ENCODE measurements around the gene TNRC6B. TPM values are rescaled to one million over a fixed set of nuclear protein-coding genes. Genes with fewer than 3 reads are reported as not detected.

The TNRC6B gene
- total RNA-seq, 1 donor, result 89.7 TPM

DNA sequence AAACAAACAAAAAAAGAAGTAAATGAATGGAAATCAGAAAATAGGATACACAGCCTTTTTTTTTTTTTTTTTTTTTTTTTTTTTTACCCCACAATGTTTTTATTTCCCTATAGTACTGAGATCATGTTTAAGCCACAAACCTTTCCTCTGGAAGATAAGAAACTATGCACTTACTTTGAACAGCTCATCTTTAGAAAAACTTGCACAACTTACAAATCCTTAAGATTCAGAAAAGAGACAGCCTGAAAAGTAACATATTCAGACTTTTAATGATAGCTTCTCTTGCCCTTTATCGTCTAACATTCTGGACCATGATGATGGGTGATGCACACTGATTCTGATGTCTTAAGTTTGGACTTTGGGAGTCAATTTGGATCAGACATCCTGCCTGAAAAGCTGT is 80.3 kb downstream of the TNRC6B start:
- no peaks in the 10 kb centered on the region for H3K9me3 ChIP-seq (ENCODE audit: low read depth, low read length)
- no peak overlapping the region for H3K4me3 ChIP-seq (ENCODE audit: low read length)
- no peaks in the 10 kb centered on the region for H3K27me3 ChIP-seq (ENCODE audit: insufficient read depth, low read length)
- peaks cover 7% of the 10 kb centered on the region for H3K4me1 ChIP-seq (ENCODE audit: insufficient read depth, low read length)

GRCh38 chr22:40258501-40258915 is 80.8 kb downstream of the TNRC6B start:
- Histone ChIP-seq H3K4me1 (ENCODE audit: insufficient read depth, low read length) (peaks cover 12% of the 10 kb centered on the region), H3K4me3 (ENCODE audit: low read length) (no peak overlapping the region), H3K27me3 (ENCODE audit: insufficient read depth, low read length) (no peaks in the 10 kb centered on the region), H3K9me3 (ENCODE audit: low read depth, low read length) (no peaks in the 10 kb centered on the region)

DNA sequence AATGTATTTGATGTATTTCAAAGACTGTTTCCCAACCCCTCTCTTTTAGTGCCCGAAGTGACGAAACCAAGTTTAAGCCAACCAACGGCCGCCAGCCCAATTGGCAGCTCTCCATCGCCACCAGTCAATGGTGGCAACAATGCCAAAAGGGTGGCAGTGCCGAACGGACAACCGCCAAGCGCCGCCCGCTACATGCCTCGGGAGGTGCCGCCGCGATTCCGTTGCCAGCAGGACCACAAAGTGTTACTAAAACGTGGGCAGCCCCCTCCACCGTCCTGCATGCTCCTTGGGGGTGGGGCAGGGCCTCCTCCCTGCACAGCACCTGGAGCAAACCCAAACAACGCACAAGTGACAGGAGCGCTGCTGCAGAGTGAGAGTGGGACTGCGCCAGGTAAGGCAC is 84.1 kb downstream of the TNRC6B start:
- Histone ChIP-seq H3K4me1 (ENCODE audit: insufficient read depth, low read length) (peaks cover 32% of the 10 kb centered on the region), H3K4me3 (ENCODE audit: low read length) (no peak overlapping the region), H3K9me3 (ENCODE audit: low read depth, low read length) (no peaks in the 10 kb centered on the region), H3K27me3 (ENCODE audit: insufficient read depth, low read length) (no peaks in the 10 kb centered on the region)

- Histone ChIP-seq H3K27me3 (ENCODE audit: insufficient read depth, low read length) (no peaks in the 10 kb centered on the region), H3K4me3 (ENCODE audit: low read length) (no peak overlapping the region), H3K4me1 (ENCODE audit: insufficient read depth, low read length) (peaks cover 32% of the 10 kb centered on the region), H3K9me3 (ENCODE audit: low read depth, low read length) (no peaks in the 10 kb centered on the region)
Measured at GRCh38 chr22:40263191-40263590, 85.5 kb downstream of the TNRC6B start.

DNA sequence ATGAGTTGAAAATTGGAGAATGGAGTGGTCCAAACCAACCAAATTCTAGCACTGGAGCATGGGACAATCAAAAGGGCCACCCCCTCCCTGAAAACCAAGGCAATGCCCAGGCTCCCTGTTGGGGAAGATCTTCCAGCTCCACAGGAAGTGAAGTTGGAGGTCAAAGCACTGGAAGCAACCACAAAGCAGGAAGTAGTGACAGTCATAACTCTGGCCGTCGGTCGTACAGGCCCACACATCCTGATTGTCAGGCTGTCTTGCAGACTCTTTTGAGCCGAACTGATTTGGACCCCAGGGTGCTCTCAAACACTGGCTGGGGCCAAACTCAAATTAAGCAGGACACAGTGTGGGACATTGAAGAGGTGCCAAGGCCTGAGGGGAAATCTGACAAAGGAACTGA is 88.1 kb downstream of the TNRC6B start:
- H3K27me3 ChIP-seq (ENCODE audit: insufficient read depth, low read length), result no peaks in the 10 kb centered on the region
- peaks cover 32% of the 10 kb centered on the region for H3K4me1 ChIP-seq (ENCODE audit: insufficient read depth, low read length)
- no peaks in the 10 kb centered on the region for H3K9me3 ChIP-seq (ENCODE audit: low read depth, low read length)
- no peak overlapping the region for H3K4me3 ChIP-seq (ENCODE audit: low read length)

GRCh38 chr22:40270031-40270430 is 92.3 kb downstream of the TNRC6B start:
- Histone ChIP-seq H3K4me3 (ENCODE audit: low read length) (no peak overlapping the region), H3K27me3 (ENCODE audit: insufficient read depth, low read length) (no peaks in the 10 kb centered on the region), H3K4me1 (ENCODE audit: insufficient read depth, low read length) (peaks cover 15% of the 10 kb centered on the region), H3K9me3 (ENCODE audit: low read depth, low read length) (no peaks in the 10 kb centered on the region)

GRCh38 chr22:40270748-40271373 is 93.1 kb downstream of the TNRC6B start:
- no peak overlapping the region for H3K4me3 ChIP-seq (ENCODE audit: low read length)
- no peaks in the 10 kb centered on the region for H3K27me3 ChIP-seq (ENCODE audit: insufficient read depth, low read length)
- peaks cover 11% of the 10 kb centered on the region for H3K4me1 ChIP-seq (ENCODE audit: insufficient read depth, low read length)
- no peaks in the 10 kb centered on the region for H3K9me3 ChIP-seq (ENCODE audit: low read depth, low read length)

GRCh38 chr22:40271440-40271839 is 93.7 kb downstream of the TNRC6B start:
- peaks cover 11% of the 10 kb centered on the region for H3K4me1 ChIP-seq (ENCODE audit: insufficient read depth, low read length)
- no peaks in the 10 kb centered on the region for H3K9me3 ChIP-seq (ENCODE audit: low read depth, low read length)
- no peak overlapping the region for H3K4me3 ChIP-seq (ENCODE audit: low read length)
- H3K27me3 ChIP-seq (ENCODE audit: insufficient read depth, low read length), result no peaks in the 10 kb centered on the region

- no peak overlapping the region for H3K4me3 ChIP-seq (ENCODE audit: low read length)
- no peaks in the 10 kb centered on the region for H3K27me3 ChIP-seq (ENCODE audit: insufficient read depth, low read length)
- no peaks in the 10 kb centered on the region for H3K9me3 ChIP-seq (ENCODE audit: low read depth, low read length)
- H3K4me1 ChIP-seq (ENCODE audit: insufficient read depth, low read length), result peaks cover 13% of the 10 kb centered on the region
Measured at GRCh38 chr22:40273319-40273718, 95.6 kb downstream of the TNRC6B start.

GRCh38 chr22:40276996-40277823 is 99.5 kb downstream of the TNRC6B start:
- Histone ChIP-seq H3K27me3 (ENCODE audit: insufficient read depth, low read length) (no peaks in the 10 kb centered on the region), H3K9me3 (ENCODE audit: low read depth, low read length) (no peaks in the 10 kb centered on the region), H3K4me3 (ENCODE audit: low read length) (no peak overlapping the region), H3K4me1 (ENCODE audit: insufficient read depth, low read length) (peaks cover 19% of the 10 kb centered on the region)

DNA sequence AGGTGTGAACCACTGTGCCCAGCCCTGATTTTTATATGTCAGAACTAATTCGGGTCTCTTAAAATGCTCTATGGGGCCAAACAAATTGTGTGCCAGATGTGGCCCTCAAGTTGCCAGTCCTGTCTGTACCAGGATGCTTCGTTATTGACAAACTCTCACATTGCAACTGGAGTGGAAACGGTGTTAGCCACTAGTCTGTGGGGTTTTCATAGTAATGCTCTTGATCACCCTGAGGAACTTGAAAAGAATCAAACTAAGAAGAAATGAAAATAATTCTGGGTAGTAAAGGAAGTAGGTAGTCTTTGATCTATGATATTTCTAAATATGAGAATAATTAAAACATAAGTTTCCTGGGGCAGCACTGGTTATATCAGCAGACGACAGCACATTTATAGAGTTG is 101.3 kb downstream of the TNRC6B start:
- H3K4me1 ChIP-seq (ENCODE audit: insufficient read depth, low read length), result peaks cover 19% of the 10 kb centered on the region
- no peak overlapping the region for H3K4me3 ChIP-seq (ENCODE audit: low read length)
- H3K9me3 ChIP-seq (ENCODE audit: low read depth, low read length), result no peaks in the 10 kb centered on the region
- no peaks in the 10 kb centered on the region for H3K27me3 ChIP-seq (ENCODE audit: insufficient read depth, low read length)

- H3K9me3 ChIP-seq (ENCODE audit: low read depth, low read length), result no peaks in the 10 kb centered on the region
- H3K27me3 ChIP-seq (ENCODE audit: insufficient read depth, low read length), result no peaks in the 10 kb centered on the region
- peaks cover 6% of the 10 kb centered on the region for H3K4me1 ChIP-seq (ENCODE audit: insufficient read depth, low read length)
- no peak overlapping the region for H3K4me3 ChIP-seq (ENCODE audit: low read length)
Measured at GRCh38 chr22:40281717-40282116, 104.0 kb downstream of the TNRC6B start.

DNA sequence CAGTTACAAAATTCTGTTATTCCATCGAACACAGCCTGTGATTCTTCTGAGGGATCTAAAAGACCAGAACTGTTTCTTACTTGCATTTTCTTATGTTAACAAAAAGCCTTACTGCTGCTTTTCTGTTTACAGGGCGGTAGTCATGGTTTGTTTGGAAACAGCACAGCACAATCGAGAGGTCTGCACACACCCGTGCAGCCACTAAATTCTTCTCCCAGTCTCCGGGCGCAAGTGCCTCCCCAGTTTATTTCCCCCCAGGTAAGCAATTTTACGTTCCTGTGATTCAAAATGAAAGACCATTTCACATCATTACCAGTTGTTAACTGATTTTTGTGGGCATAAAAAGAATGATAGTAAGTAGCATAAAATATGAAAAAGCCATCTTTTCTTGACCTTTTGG is 107.8 kb downstream of the TNRC6B start:
- Histone ChIP-seq H3K27me3 (ENCODE audit: insufficient read depth, low read length) (no peaks in the 10 kb centered on the region), H3K4me1 (ENCODE audit: insufficient read depth, low read length) (peaks cover 17% of the 10 kb centered on the region), H3K4me3 (ENCODE audit: low read length) (no peak overlapping the region), H3K9me3 (ENCODE audit: low read depth, low read length) (no peaks in the 10 kb centered on the region)

DNA sequence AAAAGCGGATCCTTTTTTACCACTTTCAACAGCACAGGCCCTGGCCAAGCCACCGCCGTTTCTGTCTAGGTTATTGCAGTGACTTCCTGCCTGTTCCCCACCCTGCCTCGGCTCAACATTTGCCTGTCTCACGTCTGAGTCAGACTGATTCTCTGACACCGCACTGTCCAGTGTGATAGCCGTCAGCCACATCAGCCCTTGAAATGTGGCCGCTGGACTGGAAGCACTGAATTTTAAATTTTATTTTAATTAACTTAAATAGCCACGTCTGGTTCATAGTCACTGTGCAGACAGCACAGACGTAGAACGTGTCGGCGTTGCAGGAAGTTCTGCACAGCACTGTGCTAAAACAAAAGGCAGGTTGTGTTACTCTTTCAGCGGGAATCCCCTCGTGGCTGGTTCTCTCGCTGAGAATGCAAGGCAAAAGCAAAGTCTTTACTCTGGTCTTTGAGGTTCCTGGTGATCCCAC is 112.3 kb downstream of the TNRC6B start:
- Histone ChIP-seq H3K4me3 (ENCODE audit: low read length) (no peak overlapping the region), H3K9me3 (ENCODE audit: low read depth, low read length) (no peaks in the 10 kb centered on the region), H3K4me1 (ENCODE audit: insufficient read depth, low read length) (peaks cover 25% of the 10 kb centered on the region), H3K27me3 (ENCODE audit: insufficient read depth, low read length) (no peaks in the 10 kb centered on the region)

- Histone ChIP-seq H3K4me3 (ENCODE audit: low read length) (no peak overlapping the region), H3K27me3 (ENCODE audit: insufficient read depth, low read length) (no peaks in the 10 kb centered on the region), H3K4me1 (ENCODE audit: insufficient read depth, low read length) (peaks cover 25% of the 10 kb centered on the region), H3K9me3 (ENCODE audit: low read depth, low read length) (no peaks in the 10 kb centered on the region)
Measured at GRCh38 chr22:40290516-40290915, 112.8 kb downstream of the TNRC6B start.

DNA sequence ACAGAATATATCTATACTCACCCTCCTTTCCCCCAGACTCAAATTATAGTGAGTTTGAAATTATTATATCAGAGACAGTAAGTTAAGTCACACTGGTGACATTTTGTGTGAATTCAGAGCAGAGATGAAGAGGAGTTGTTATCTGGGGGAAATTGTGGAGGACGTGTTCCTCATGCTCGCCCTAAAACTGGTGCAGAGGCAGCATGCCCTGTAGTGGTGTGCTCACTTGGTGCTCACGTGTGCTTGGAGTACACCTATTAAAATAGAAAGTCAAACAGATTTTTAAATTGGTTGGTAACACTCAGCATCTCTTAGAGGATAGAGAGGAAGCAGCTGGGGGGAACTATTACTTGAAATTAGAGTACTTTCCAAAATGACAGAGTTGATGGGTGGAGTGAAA is 117.0 kb downstream of the TNRC6B start:
- Histone ChIP-seq H3K4me3 (ENCODE audit: low read length) (no peak overlapping the region), H3K27me3 (ENCODE audit: insufficient read depth, low read length) (no peaks in the 10 kb centered on the region), H3K9me3 (ENCODE audit: low read depth, low read length) (no peaks in the 10 kb centered on the region), H3K4me1 (ENCODE audit: insufficient read depth, low read length) (peaks cover 16% of the 10 kb centered on the region)
